Lower leg skin (tissue), 3 donors: ENCODE data around the gene CFAP54.

ENCODE experiments used
- CTCF ChIP-seq, 3 donors: fragments of 450-650 bp; IDR thresholded peaks; one replicate each; pipeline ENCODE4 v1.5.1; 2016; ENCODE audit warnings: antibody characterized with exemption in 3 of 3, mild to moderate bottlenecking in 3 of 3, moderate library complexity in 2 of 3
- POLR2A ChIP-seq, 2 donors: fragments of 450-650 bp; IDR thresholded peaks; one replicate each; pipeline ENCODE4 v1.6.1; 2016 to 2017; ENCODE audit warnings: antibody characterized with exemption in 2 of 2, mild to moderate bottlenecking in 1 of 2, moderate library complexity in 1 of 2

- TF ChIP-seq CTCF (IDR thresholded peaks at IDR 0.05) (no peak), POLR2A (IDR thresholded peaks at IDR 0.05) (no peak)
These were observed 101.6 kb downstream of the CFAP54 start for GRCh38 chr12:96590970-96591369.
